Right cardiac atrium (tissue), 5 donors: ENCODE results near the gene CNTN4. TPM values are rescaled to one million over a fixed set of nuclear protein-coding genes. Genes with fewer than 3 reads are reported as not detected.

Experiments
- ATAC-seq, 2 donors: fragments of 200-7000 bp; cut with Tn5 transposase; one replicate each; pipeline versions ENCODE4 v1.8.0 to v1.9.1; 2020; ENCODE audit warnings: moderate library complexity in 2 of 2, mild to moderate bottlenecking in 1 of 2
- DNase-seq, 3 donors: peaks; one replicate each; pipeline ENCODE4 v3.0.0-alpha.2; 2020
- H3K27ac ChIP-seq: one replicate; pipeline ENCODE4 v1.5.1; 2013; ENCODE audit warnings: mild to moderate bottlenecking, low read length, control low read depth, moderate library complexity
- H3K27me3 ChIP-seq: one replicate; pipeline ENCODE4 v1.6.1; 2013; ENCODE audit not compliant: control insufficient read depth, insufficient read depth
- H3K4me1 ChIP-seq: one replicate; pipeline ENCODE4 v1.6.1; 2013; ENCODE audit warnings: low read length; ENCODE audit not compliant: control insufficient read depth, insufficient read depth
- H3K4me3 ChIP-seq: one replicate; pipeline ENCODE4 v1.5.1; 2013; ENCODE audit warnings: low read length, control low read depth
- H3K9me3 ChIP-seq: one replicate; pipeline ENCODE4 v1.6.1; 2013; ENCODE audit warnings: low read length; ENCODE audit not compliant: control insufficient read depth
- WGBS: extraction: QIAGEN DNeasy Blood & Tissue Kit; methylation state at CpG from one replicate; pipeline ENCODE4 v1.1.7; 2013; 5-methylcytosine and 5-hydroxymethylcytosine counted together
- intact Hi-C, 4 donors: fragments of 100-400 bp; cut with DNase I; formaldehyde crosslinking; loops; one replicate each; pipeline versions ENCODE4 v1.11.0 to v1.14.0; 2022 to 2023
- polyA plus RNA-seq: library from polyadenylated mRNA; stranded (reverse); fragments of 200-250 nt; gene quantifications from one replicate; pipeline ENCODE4 v1.2.3, GENCODE V29; 2013
- total RNA-seq, 4 donors: library from RNA; stranded (reverse); fragmentation: NEBNext Ultra II Directional; extraction: Animal tissue kit (Norgen Biotek cat#: 25700); gene quantifications; one replicate each; pipeline ENCODE4 v1.2.1, GENCODE V29; 2021
- donor health status: healthy with polysubstance abuse.
- donor health status: DM: no; HTN: yes; CAD: no.
- donor health status: DM: no; HTN: no; CAD: no.
- donor health status: DM: no; HTN: yes; CAD: no; lungs with severe emphysema.
- donor health status: DM: yes; HTN: yes; CAD: no.

Gene CNTN4
- total and polyA plus RNA-seq, 5 donors, result 1.7 to 6.8 (median 2.8) TPM

DNA sequence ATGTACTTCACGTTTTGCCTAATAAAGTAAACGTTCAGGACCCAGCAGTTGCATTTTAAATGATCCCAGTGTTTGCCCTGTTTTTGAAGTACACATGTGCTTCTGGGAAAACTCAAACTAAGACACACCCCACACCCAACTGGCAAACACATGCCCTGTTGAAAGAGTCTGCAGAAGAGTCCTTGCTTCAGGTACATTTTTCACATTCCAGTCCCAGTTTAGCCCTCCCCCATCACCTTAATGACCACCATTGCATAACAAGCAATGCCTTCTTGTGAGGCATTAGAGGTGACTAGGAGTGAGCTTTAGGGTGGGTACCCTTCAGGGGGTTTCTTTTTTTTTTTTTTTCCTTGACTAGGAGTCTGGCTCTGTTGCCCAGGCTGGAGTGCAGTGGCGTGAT lies 322.3 kb downstream of the CNTN4 start:
- Histone ChIP-seq H3K4me3 (no peak overlapping the region), H3K27ac (no peak overlapping the region), H3K4me1 (no peaks in the 10 kb centered on the region), H3K9me3 (no peaks in the 10 kb centered on the region), H3K27me3 (no peaks in the 10 kb centered on the region)
- intact Hi-C loops, result no loop called here
- 75% methylated on average over 3 of the region's 3 CpGs for WGBS
- DNase-seq, result no peak
- no peak for ATAC-seq

DNA sequence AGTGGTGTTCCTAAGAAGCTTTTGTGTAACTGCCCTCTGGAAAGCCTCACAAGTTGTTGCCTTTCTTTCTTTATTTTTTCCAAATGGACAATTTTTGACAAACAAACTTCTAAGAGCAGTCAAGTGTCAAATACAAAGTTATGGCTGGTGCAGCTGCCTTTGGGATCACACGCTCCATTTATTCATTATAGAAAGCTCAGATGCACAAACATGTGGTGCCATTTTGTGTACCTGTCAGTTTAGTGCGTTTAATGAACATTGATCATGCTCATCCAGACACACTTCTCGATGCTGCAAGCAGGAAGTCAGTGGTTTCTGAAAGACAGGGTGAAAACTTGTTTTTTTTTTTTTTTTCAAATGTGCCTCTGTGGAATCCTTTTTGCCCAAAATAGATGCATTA lies 324.5 kb downstream of the CNTN4 start:
- H3K4me1 ChIP-seq, result no peaks in the 10 kb centered on the region
- intact Hi-C loops, result no loop called here
- ATAC-seq (no peak), DNase-seq (no peak)
- WGBS, result 84% methylated on average over 3 of the region's 3 CpGs
- H3K27me3 ChIP-seq, result no peaks in the 10 kb centered on the region
- H3K27ac ChIP-seq, result no peak overlapping the region
- no peak overlapping the region for H3K4me3 ChIP-seq
- H3K9me3 ChIP-seq, result no peaks in the 10 kb centered on the region

GRCh38 chr3:2441558-2441957 lies 342.9 kb downstream of the CNTN4 start:
- no peak for ATAC-seq

GRCh38 chr3:2446146-2446545 lies 347.5 kb downstream of the CNTN4 start:
- Histone ChIP-seq H3K4me1 (peaks cover 2% of the 10 kb centered on the region), H3K27me3 (no peaks in the 10 kb centered on the region), H3K4me3 (no peak overlapping the region), H3K9me3 (no peaks in the 10 kb centered on the region), H3K27ac (no peak overlapping the region)
- intact Hi-C loops, result no loop called here
- DNase-seq (no peak), ATAC-seq (no peak)
- WGBS, result 79% methylated on average over 3 of the region's 3 CpGs

More at GRCh38 chr3:2441558-2441957, 342.9 kb downstream of the CNTN4 start:
- Histone ChIP-seq H3K27me3 (no peaks in the 10 kb centered on the region), H3K4me3 (no peak overlapping the region), H3K9me3 (no peaks in the 10 kb centered on the region), H3K27ac (no peak overlapping the region), H3K4me1 (no peaks in the 10 kb centered on the region)
- no peak for DNase-seq
- 57% methylated on average over 3 of the region's 3 CpGs for WGBS
- intact Hi-C loops, result no loop called here

DNA sequence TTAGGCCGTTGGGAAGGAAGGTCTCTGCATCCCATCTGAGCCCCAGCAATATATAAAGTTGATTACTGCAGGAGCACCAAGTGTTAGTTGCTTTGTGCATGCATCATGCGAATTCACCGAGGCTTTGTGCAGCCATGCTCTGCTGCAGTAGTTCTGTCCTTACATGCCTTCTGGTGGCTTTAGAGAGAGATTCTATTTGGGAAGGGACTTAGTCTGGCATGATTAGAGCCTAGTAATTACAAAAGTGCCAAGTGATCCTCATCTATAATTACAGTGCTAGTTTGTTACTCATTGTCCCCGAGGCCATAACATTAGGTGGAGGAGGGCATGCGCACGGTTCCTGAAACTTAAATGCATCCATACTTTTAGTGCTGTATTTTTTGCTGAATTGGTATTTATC lies 353.6 kb downstream of the CNTN4 start:
- Histone ChIP-seq H3K27me3 (no peaks in the 10 kb centered on the region), H3K9me3 (no peaks in the 10 kb centered on the region), H3K4me1 (peaks cover 2% of the 10 kb centered on the region), H3K27ac (no peak overlapping the region), H3K4me3 (no peak overlapping the region)
- DNase-seq (no peak), ATAC-seq (peak in 1 of 2 donors; percentile 61)
- intact Hi-C loops, result no loop called here
- WGBS, result 67% methylated on average over 6 of the region's 6 CpGs

- DNase-seq (no peak), ATAC-seq (peak; percentile 46 to 74)
- no peaks in the 10 kb centered on the region for H3K27me3 ChIP-seq
- intact Hi-C loops, result no loop called here
- peaks cover 2% of the 10 kb centered on the region for H3K4me1 ChIP-seq
- H3K9me3 ChIP-seq, result no peaks in the 10 kb centered on the region
- no peak overlapping the region for H3K27ac ChIP-seq
- H3K4me3 ChIP-seq, result no peak overlapping the region
- WGBS, result 39% methylated on average over 2 of the region's 2 CpGs
Observed at GRCh38 chr3:2454865-2455264, 356.2 kb downstream of the CNTN4 start.

- WGBS, result 78% methylated on average over 4 of the region's 4 CpGs
- H3K9me3 ChIP-seq, result no peaks in the 10 kb centered on the region
- H3K27ac ChIP-seq, result no peak overlapping the region
- intact Hi-C loops, result no loop called here
- no peak for ATAC-seq
- no peaks in the 10 kb centered on the region for H3K27me3 ChIP-seq
- no peak for DNase-seq
- H3K4me1 ChIP-seq, result no peaks in the 10 kb centered on the region
- H3K4me3 ChIP-seq, result no peak overlapping the region
Observed at GRCh38 chr3:2456788-2457187, 358.1 kb downstream of the CNTN4 start.

DNA sequence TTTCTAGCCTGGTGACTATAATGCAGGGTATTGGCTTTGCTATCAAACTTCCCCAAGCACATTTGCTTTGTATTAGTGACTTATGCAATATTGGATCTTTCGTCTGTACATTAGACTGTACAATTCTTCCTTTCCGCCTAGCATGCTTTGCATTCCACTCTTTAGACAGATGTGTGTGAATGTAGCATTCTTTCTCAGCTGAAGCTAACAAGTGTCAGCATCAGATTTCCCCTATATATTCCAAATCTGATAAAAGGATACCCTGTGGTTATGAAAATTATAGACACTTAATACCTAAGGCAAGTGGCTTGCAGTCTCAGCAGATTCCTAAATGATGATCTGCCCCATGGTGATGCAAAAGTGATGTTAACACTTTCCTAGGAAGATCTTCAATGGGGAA lies 360.1 kb downstream of the CNTN4 start:
- no peak overlapping the region for H3K4me3 ChIP-seq
- no peaks in the 10 kb centered on the region for H3K4me1 ChIP-seq
- H3K27me3 ChIP-seq, result no peaks in the 10 kb centered on the region
- no peaks in the 10 kb centered on the region for H3K9me3 ChIP-seq
- 85% methylated on average over 2 of the region's 2 CpGs for WGBS
- DNase-seq (no peak), ATAC-seq (no peak)
- H3K27ac ChIP-seq, result no peak overlapping the region
- intact Hi-C loops, result no loop called here

GRCh38 chr3:2465842-2466241 lies 367.2 kb downstream of the CNTN4 start:
- intact Hi-C loops, result no loop called here
- ATAC-seq, result peak in 1 of 2 donors; percentile 57

DNA sequence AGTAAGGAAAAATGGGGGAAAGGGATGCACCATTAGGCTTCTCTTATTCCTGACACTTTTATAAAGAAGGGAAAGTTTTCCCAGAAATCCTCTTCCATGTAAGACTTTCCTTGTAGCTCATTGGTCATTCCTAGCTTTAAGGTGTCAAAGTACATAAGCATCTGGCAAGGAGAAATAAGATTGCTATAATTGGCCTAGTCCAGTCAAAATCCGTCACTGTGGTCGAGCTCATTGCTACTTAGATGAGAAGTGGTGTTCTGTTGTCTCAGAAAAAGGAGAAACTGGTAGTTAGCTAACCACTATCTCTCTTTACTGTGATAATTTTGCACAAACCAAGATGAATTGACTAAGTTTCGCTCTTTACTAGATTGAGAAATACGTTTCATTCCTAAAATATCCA lies 370.1 kb downstream of the CNTN4 start:
- 79% methylated on average over 4 of the region's 4 CpGs for WGBS
- no peak for DNase-seq
- no peaks in the 10 kb centered on the region for H3K4me1 ChIP-seq
- H3K27me3 ChIP-seq, result no peaks in the 10 kb centered on the region
- no peak overlapping the region for H3K4me3 ChIP-seq
- ATAC-seq, result no peak
- intact Hi-C loops, result no loop called here
- H3K9me3 ChIP-seq, result no peaks in the 10 kb centered on the region
- no peak overlapping the region for H3K27ac ChIP-seq

More at GRCh38 chr3:2465842-2466241, 367.2 kb downstream of the CNTN4 start:
- Histone ChIP-seq H3K9me3 (no peaks in the 10 kb centered on the region), H3K27ac (no peak overlapping the region), H3K4me1 (no peaks in the 10 kb centered on the region), H3K4me3 (no peak overlapping the region), H3K27me3 (no peaks in the 10 kb centered on the region)
- WGBS, result 65% methylated on average over 1 of the region's 1 CpG
- DNase-seq, result no peak

DNA sequence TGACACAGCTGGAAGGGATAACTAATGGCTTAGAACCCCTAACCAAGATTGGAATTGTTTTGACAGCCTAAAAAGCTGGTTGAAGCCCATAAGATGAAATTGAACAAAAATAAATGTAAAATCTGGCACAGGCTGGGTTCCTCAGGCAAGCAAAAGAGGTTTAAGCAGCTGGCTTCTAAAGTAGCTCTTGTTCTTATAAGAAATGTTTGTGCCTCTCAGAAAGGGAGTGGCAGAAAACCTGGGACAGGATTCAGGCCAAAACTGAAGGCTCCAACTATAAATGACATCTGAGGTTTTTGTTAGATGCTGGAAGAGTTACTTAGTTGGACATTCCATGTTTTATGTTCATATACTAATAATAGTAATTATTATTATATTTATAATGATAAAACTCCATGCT lies 378.3 kb downstream of the CNTN4 start:
- Histone ChIP-seq H3K27ac (no peak overlapping the region), H3K9me3 (no peaks in the 10 kb centered on the region), H3K27me3 (no peaks in the 10 kb centered on the region), H3K4me1 (no peaks in the 10 kb centered on the region), H3K4me3 (no peak overlapping the region)
- ATAC-seq, result no peak
- DNase-seq, result no peak
- intact Hi-C loops, result no loop called here

- 85% methylated on average over 5 of the region's 5 CpGs for WGBS
- Histone ChIP-seq H3K27me3 (no peaks in the 10 kb centered on the region), H3K27ac (no peak overlapping the region), H3K4me3 (no peak overlapping the region), H3K9me3 (no peaks in the 10 kb centered on the region), H3K4me1 (no peaks in the 10 kb centered on the region)
- ATAC-seq (no peak), DNase-seq (no peak)
- intact Hi-C loops, result no loop called here
Observed at GRCh38 chr3:2477620-2478019, 379.0 kb downstream of the CNTN4 start.
